ENCODE measurements around the gene RUNX2. TPM values are rescaled to one million over a fixed set of nuclear protein-coding genes. Genes with fewer than 3 reads are reported as not detected.

The RUNX2 gene
- total and polyA plus RNA-seq, 5 donors, result 0.26 to 0.93 (median 0.39) TPM

DNA sequence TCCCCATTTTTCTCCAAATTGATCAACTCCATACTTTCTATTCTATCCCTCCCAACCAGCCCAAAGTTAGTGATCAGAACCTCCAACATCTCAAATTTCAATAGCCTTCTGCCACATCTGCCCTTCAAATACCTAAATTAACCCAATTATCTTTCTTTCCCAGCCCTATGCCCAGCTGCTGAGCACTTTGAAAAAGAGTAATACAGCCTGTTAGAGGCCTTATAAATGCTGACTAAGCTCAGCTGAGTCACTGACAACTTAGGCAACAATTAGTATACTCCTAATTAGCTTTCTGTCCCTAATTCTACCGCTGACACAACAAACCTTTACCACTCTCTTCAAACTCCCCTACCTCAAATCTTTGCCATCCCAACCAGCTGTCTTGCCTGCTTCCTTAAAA lies 23.5 kb downstream of the RUNX2 start:
- ATAC-seq (no peak), DNase-seq (no peak)
- H3K9me3 ChIP-seq (ENCODE audit: control insufficient read depth, low read length), result no peaks in the 10 kb centered on the region
- H3K4me3 ChIP-seq (ENCODE audit: low read length), result no peak overlapping the region
- H3K27ac ChIP-seq (ENCODE audit: low read length), result no peak overlapping the region
- 92% methylated on average over 1 of the region's 1 CpG for WGBS
- H3K27me3 ChIP-seq (ENCODE audit: control insufficient read depth, insufficient read depth), result no peaks in the 10 kb centered on the region
- intact Hi-C loops (cut with DNase I), result no loop called here
- H3K4me1 ChIP-seq (ENCODE audit: control insufficient read depth, insufficient read depth, low read length), result no peaks in the 10 kb centered on the region

DNA sequence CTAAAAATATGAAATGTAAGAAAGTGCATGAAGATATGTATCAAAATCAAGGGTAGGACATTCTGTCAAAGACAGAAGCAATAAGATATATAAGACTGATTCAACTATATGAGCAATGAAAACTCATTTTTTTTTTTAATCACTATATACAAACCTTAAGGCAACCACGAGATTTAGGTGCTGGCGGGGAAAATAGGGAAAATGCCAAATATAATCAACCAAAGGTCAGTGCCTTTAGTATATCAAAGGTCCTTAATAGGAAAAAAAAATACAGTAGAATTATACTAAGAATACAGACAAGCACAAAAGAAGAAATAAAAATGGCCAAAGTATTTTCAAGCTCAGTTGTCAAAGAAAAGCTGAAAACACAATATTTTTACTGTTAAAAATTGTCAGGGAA lies 25.5 kb downstream of the RUNX2 start:
- WGBS, result 94% methylated on average over 2 of the region's 2 CpGs
- Histone ChIP-seq H3K4me1 (ENCODE audit: control insufficient read depth, insufficient read depth, low read length) (no peaks in the 10 kb centered on the region), H3K9me3 (ENCODE audit: control insufficient read depth, low read length) (no peaks in the 10 kb centered on the region), H3K4me3 (ENCODE audit: low read length) (no peak overlapping the region), H3K27ac (ENCODE audit: low read length) (no peak overlapping the region), H3K27me3 (ENCODE audit: control insufficient read depth, insufficient read depth) (no peaks in the 10 kb centered on the region)
- no peak for ATAC-seq
- intact Hi-C loops (cut with DNase I), result no loop called here
- no peak for DNase-seq

DNA sequence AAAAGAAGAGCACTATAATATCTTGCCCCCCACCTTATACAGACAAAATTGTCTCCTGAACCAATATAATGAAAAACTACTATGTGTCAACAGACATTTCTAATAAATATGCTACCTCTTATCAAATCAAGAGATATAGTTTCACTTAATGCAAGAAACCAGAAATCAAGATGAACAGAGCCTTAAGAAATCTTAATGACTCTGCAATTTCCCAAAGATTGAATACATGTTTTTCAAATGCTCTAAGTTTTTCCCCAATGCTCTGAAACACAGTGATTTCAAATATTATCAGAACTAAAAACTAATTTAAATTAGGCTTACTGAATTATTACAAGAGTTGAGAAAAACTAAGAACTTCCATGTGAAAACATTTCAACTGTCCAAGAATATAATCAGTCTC lies 36.3 kb downstream of the RUNX2 start:
- Histone ChIP-seq H3K4me3 (ENCODE audit: low read length) (no peak overlapping the region), H3K27me3 (ENCODE audit: control insufficient read depth, insufficient read depth) (no peaks in the 10 kb centered on the region), H3K9me3 (ENCODE audit: control insufficient read depth, low read length) (no peaks in the 10 kb centered on the region), H3K4me1 (ENCODE audit: control insufficient read depth, insufficient read depth, low read length) (no peaks in the 10 kb centered on the region), H3K27ac (ENCODE audit: low read length) (no peak overlapping the region)
- intact Hi-C loops (cut with DNase I), result no loop called here
- no peak for ATAC-seq
- DNase-seq, result no peak

DNA sequence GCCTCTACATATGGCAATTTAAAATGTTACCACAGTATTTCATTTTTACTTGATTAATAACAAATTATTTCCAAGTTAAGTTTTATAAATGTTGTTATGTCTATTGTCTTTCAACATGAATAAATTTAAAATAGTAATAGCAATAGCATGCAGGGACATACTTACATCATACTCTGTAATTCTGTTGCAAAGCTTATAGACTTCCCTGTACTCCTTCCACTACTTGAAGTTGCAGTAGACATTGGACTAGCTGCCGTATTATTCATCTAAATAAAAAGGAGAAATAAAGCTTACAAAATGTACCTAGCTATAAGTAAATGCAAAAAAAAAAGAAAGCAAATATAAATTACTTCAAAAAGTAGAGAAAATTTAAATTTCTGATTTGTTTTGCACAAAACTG lies 36.9 kb downstream of the RUNX2 start:
- no peaks in the 10 kb centered on the region for H3K4me1 ChIP-seq (ENCODE audit: control insufficient read depth, insufficient read depth, low read length)
- DNase-seq, result no peak
- H3K9me3 ChIP-seq (ENCODE audit: control insufficient read depth, low read length), result no peaks in the 10 kb centered on the region
- H3K27ac ChIP-seq (ENCODE audit: low read length), result no peak overlapping the region
- WGBS, result 89% methylated on average over 1 of the region's 1 CpG
- intact Hi-C loops (cut with DNase I), result no loop called here
- no peak for ATAC-seq
- no peaks in the 10 kb centered on the region for H3K27me3 ChIP-seq (ENCODE audit: control insufficient read depth, insufficient read depth)
- no peak overlapping the region for H3K4me3 ChIP-seq (ENCODE audit: low read length)

DNA sequence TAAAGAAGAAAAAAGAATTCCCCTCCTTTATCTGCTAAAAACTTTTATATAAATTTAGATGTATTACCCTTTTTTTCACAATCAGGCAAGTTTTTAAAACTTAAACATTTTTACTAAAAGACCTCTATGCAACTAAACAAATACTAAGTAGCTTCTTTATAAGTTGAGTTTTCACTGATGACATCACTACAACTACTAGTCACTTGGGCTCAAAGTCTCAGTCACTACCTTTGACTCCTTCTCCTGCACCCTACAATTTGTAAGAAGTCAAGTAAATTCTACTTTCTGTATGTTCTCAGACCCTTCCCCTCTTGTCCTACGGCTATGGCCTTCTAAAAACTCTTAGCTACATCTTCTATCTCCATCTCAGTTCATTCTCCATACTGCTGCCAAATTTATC lies 38.4 kb downstream of the RUNX2 start:
- ATAC-seq, result no peak
- no peak overlapping the region for H3K4me3 ChIP-seq (ENCODE audit: low read length)
- H3K4me1 ChIP-seq (ENCODE audit: control insufficient read depth, insufficient read depth, low read length), result no peaks in the 10 kb centered on the region
- H3K27ac ChIP-seq (ENCODE audit: low read length), result no peak overlapping the region
- no peaks in the 10 kb centered on the region for H3K27me3 ChIP-seq (ENCODE audit: control insufficient read depth, insufficient read depth)
- no peaks in the 10 kb centered on the region for H3K9me3 ChIP-seq (ENCODE audit: control insufficient read depth, low read length)
- intact Hi-C loops (cut with DNase I), result no loop called here
- WGBS, result 99% methylated on average over 1 of the region's 1 CpG
- no peak for DNase-seq

DNA sequence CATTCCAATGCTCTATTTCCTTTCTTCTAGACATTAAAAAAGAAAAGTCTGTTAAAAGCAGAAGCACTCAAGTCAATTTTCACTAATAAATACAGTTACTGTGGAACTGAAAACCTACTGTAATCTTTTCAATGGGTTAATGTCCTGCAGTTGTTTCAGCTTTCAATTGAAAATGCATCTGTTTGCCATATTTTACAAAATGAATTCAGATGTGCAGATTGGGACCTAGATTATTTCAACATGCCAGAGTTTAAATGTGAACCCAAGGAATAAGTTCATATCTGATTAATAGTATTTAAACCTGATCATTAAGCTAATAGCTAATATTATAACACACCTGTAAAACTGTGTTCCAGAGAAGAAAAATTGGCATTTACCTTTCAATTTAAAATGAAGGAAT lies 39.9 kb downstream of the RUNX2 start:
- ATAC-seq (no peak), DNase-seq (no peak)
- intact Hi-C loops (cut with DNase I), result no loop called here
- Histone ChIP-seq H3K27ac (ENCODE audit: low read length) (no peak overlapping the region), H3K4me3 (ENCODE audit: low read length) (no peak overlapping the region), H3K4me1 (ENCODE audit: control insufficient read depth, insufficient read depth, low read length) (no peaks in the 10 kb centered on the region), H3K9me3 (ENCODE audit: control insufficient read depth, low read length) (no peaks in the 10 kb centered on the region), H3K27me3 (ENCODE audit: control insufficient read depth, insufficient read depth) (no peaks in the 10 kb centered on the region)

DNA sequence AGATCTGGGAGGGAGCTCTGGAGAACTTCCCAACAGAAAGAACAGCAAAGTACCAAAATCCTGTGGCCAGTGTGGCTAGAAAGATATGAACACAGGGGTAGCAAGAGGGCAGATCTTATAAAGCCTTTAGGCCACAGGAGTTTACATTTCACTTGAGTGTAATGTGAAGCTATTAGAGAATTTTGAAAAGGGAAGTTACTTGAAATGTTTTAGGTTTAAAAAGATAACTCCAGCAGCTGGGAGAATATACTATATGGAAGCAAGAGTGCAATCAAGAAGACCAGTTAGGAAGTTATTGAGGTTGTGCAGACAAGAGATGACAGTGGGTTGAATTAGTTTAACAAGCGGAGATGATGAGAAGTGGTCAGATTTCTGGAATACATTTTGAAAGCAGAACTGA lies 41.7 kb downstream of the RUNX2 start:
- Histone ChIP-seq H3K27me3 (ENCODE audit: control insufficient read depth, insufficient read depth) (no peaks in the 10 kb centered on the region), H3K4me3 (ENCODE audit: low read length) (no peak overlapping the region), H3K27ac (ENCODE audit: low read length) (no peak overlapping the region), H3K4me1 (ENCODE audit: control insufficient read depth, insufficient read depth, low read length) (no peaks in the 10 kb centered on the region), H3K9me3 (ENCODE audit: control insufficient read depth, low read length) (no peaks in the 10 kb centered on the region)
- WGBS, result 95% methylated on average over 1 of the region's 1 CpG
- no peak for DNase-seq
- intact Hi-C loops (cut with DNase I), result no loop called here
- no peak for ATAC-seq

DNA sequence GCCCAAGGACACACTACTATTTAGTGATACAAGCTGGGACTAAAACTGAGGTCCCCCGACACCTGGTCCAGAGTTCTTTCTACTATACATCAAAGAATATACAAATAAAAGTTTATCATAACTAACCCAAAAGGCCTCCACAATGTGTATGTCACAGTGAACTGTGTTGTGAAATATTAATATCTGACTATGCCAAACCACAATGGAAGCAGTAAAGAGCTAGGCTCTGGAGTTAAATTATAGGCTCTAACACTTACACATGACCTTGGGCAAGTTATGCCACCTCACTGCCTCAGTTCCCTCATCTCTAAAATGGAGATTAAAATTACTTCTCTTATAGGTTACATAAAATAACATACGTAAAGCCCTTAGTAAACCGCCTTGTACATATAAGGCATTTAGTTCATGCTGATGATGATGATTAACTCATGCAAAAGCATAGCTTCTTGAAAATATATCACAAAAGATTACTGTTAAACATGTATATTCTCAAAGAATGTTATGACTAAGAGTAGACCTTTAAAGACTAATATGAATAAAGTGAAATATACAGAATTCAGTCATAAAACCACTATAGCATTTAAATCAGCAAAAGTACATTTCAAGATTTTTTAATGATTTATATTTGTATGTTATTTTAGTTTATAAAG lies 43.9 kb downstream of the RUNX2 start:
- H3K4me1 ChIP-seq (ENCODE audit: control insufficient read depth, insufficient read depth, low read length), result no peaks in the 10 kb centered on the region
- no peaks in the 10 kb centered on the region for H3K9me3 ChIP-seq (ENCODE audit: control insufficient read depth, low read length)
- 99% methylated on average over 3 of the region's 3 CpGs for WGBS
- DNase-seq, result no peak
- H3K4me3 ChIP-seq (ENCODE audit: low read length), result no peak overlapping the region
- H3K27ac ChIP-seq (ENCODE audit: low read length), result no peak overlapping the region
- ATAC-seq, result no peak
- intact Hi-C loops (cut with DNase I), result no loop called here
- no peaks in the 10 kb centered on the region for H3K27me3 ChIP-seq (ENCODE audit: control insufficient read depth, insufficient read depth)

DNA sequence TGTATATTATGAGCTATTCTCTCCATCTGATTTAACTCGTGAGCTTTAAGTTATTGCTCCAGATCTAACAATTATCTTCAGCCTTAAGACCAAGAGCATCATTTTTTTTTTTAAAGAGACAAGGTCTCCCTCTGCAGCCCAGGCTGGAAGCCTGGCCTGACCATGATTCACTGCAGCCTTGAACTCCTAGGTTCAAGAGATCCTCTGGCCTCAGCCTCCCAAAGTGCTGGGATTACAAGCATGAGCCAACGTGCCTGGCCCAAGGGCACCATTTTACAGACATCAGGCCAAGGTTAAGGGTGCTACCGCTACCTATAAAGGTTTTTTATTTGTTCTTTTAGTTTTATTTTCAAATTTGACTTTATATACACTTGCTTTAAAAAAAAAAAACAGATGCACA lies 47.3 kb downstream of the RUNX2 start:
- no peak overlapping the region for H3K4me3 ChIP-seq (ENCODE audit: low read length)
- intact Hi-C loops (cut with DNase I), result no loop called here
- no peaks in the 10 kb centered on the region for H3K4me1 ChIP-seq (ENCODE audit: control insufficient read depth, insufficient read depth, low read length)
- no peak for ATAC-seq
- H3K27me3 ChIP-seq (ENCODE audit: control insufficient read depth, insufficient read depth), result no peaks in the 10 kb centered on the region
- DNase-seq, result no peak
- no peak overlapping the region for H3K27ac ChIP-seq (ENCODE audit: low read length)
- H3K9me3 ChIP-seq (ENCODE audit: control insufficient read depth, low read length), result no peaks in the 10 kb centered on the region
- WGBS, result 80% methylated on average over 3 of the region's 3 CpGs

DNA sequence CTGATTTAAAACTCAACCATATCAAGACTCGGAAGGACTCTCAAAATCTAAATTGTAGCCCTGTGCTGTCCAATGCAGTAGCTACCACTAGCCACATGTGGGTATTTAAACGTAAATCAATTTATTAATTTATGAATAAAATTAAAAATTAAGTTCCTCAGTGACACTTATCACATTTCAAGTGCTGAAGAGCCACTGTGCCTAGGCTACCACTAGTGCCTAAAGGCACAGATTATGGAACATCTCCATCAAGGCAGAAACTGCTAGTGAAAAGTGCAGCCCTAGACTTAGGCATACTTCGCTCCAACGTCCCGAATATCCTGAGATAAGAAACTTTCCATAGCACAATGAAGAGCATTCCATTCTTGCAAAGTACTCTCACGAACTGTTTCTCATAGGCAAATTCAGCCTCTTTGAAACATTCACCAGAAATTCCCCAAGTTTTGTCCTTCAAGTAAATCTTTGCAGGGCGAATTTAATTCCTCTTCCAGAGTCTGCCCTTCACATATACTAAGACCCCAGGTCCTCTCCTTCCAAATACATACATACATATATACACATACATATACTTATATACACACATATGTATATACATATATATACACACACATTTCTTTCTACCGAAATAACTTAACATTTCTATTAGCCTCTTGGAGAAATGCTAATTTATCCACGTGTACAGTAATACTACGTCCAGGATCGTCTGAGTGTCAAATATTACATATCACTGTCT lies 48.3 kb downstream of the RUNX2 start:
- DNase-seq (no peak), ATAC-seq (no peak)
- Histone ChIP-seq H3K9me3 (ENCODE audit: control insufficient read depth, low read length) (no peaks in the 10 kb centered on the region), H3K4me3 (ENCODE audit: low read length) (peak overlapping the region; percentile 67), H3K27ac (ENCODE audit: low read length) (no peak overlapping the region), H3K27me3 (ENCODE audit: control insufficient read depth, insufficient read depth) (no peaks in the 10 kb centered on the region), H3K4me1 (ENCODE audit: control insufficient read depth, insufficient read depth, low read length) (no peaks in the 10 kb centered on the region)
- WGBS, result 20% methylated on average over 11 of the region's 11 CpGs
- intact Hi-C loops (cut with DNase I), result no loop called here

DNA sequence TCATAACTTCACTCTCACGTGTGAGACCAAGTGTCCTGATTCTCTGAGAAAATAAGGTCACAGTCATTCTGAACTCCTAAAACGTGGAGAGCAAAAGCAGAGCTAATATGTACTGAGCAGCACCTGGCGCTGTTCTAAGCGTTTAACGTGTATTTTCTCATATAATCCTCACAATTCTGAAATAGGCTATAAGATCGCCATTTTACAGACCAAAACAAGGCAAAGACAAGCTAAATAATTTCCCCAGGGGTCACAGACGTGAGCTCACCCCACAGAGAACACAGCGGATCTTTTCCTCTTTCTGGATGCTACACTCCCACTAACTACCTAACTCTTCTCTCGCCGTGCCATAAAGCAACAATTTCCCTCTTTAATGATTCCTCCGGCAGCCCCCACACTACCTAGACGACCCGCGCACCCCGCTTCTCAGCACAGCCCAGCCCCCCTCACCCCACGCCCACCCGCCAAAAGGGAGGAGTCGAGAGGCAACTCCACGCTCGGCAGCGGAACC lies 49.0 kb downstream of the RUNX2 start:
- no peak for DNase-seq
- Histone ChIP-seq H3K27me3 (ENCODE audit: control insufficient read depth, insufficient read depth) (no peaks in the 10 kb centered on the region), H3K4me3 (ENCODE audit: low read length) (peak overlapping the region; percentile 67), H3K27ac (ENCODE audit: low read length) (peak overlapping the region; percentile 90), H3K4me1 (ENCODE audit: control insufficient read depth, insufficient read depth, low read length) (no peaks in the 10 kb centered on the region), H3K9me3 (ENCODE audit: control insufficient read depth, low read length) (no peaks in the 10 kb centered on the region)
- ATAC-seq, result no peak
- 1% methylated on average over 21 of the region's 21 CpGs for WGBS
- intact Hi-C loops (cut with DNase I), result no loop called here

Data from right cardiac atrium (tissue), 5 donors.